ENCODE results near the gene AGTPBP1.

- TF ChIP-seq, protein P1, sequence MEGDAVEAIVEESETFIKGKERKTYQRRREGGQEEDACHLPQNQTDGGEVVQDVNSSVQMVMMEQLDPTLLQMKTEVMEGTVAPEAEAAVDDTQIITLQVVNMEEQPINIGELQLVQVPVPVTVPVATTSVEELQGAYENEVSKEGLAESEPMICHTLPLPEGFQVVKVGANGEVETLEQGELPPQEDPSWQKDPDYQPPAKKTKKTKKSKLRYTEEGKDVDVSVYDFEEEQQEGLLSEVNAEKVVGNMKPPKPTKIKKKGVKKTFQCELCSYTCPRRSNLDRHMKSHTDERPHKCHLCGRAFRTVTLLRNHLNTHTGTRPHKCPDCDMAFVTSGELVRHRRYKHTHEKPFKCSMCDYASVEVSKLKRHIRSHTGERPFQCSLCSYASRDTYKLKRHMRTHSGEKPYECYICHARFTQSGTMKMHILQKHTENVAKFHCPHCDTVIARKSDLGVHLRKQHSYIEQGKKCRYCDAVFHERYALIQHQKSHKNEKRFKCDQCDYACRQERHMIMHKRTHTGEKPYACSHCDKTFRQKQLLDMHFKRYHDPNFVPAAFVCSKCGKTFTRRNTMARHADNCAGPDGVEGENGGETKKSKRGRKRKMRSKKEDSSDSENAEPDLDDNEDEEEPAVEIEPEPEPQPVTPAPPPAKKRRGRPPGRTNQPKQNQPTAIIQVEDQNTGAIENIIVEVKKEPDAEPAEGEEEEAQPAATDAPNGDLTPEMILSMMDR (IDR thresholded peaks at IDR 0.05): no peak
- no peak for TF ChIP-seq POLR2A (IDR thresholded peaks at IDR 0.05)
These were observed 101.3 kb downstream of the AGTPBP1 start for GRCh38 chr9:85640425-85640824.
